ENCODE results near the gene ZNF324. TPM values are rescaled to one million over a fixed set of nuclear protein-coding genes. Genes with fewer than 3 reads are reported as not detected.
A peak's percentile ranks its signal among the peaks of the same experiment; 100 is the strongest.

Gene ZNF324
- total and polyA plus RNA-seq, 9 of the 15 experiments (the other 6 are each of a cell fraction or from before 2014, with no cell fraction given), result 0.92 to 16.4 (median 5.3) TPM

DNA sequence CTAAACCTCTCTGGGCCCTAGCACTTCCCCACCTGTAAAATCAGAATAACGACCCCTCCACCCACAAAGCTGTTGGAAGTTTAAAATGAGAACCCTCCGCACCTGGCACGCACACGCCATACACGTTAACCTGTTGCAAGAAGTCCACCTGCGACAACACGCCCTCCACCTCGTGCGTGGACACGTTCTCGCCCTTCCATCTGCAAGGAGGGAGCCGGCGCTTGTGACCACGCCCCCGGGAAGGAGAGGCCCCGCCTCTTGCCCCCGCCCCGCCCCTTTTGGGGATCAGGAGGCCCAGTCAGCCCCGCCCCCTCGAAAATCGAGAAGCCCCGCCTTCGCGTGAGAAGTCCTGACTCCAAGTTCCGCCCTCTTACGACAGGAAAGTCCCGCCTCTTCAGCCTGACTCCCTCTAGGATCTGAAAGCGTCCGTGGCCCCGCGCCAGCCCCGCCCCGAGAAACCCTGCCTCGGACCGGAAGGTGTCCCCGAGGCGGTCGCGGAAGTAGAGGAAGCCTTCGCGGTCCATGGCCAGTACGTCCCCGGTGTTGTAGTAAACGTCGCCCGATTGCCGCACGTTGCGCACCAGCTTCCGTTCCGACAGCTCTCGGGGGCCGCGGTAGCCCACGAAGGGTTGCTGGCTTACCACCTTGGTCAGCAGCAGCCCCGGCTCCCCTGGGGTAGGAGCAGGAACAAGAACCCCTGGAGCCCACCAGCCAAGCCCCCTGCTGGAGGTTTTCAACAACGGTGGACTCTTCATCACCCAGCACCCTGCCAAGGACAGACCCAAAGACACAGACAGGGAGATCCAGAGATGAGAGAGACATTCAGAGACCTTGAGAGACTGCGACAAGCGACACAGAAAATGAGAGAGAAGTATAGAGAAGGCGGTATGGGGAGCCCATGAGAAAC lies 32.4 kb downstream of the ZNF324 start (continued):
- TF ChIP-seq, protein P1, sequence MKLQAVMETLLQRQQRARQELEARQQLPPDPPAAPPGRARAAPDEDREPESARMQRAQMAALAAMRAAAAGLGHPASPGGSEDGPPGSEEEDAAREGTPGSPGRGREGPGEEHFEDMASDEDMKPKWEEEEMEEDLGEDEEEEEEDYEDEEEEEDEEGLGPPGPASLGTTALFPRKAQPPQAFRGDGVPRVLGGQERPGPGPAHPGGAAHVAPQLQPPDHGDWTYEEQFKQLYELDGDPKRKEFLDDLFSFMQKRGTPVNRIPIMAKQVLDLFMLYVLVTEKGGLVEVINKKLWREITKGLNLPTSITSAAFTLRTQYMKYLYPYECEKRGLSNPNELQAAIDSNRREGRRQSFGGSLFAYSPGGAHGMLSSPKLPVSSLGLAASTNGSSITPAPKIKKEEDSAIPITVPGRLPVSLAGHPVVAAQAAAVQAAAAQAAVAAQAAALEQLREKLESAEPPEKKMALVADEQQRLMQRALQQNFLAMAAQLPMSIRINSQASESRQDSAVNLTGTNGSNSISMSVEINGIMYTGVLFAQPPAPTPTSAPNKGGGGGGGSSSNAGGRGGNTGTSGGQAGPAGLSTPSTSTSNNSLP (IDR thresholded peaks at IDR 0.05; ENCODE audit: borderline replicate concordance, low read depth, low read length), result no peak
- TF ChIP-seq ZNF217 (CRISPR knock-in tag; IDR thresholded peaks at IDR 0.05) (no peak), ZNF134 (CRISPR knock-in tag; conservative IDR thresholded peaks at IDR 0.05) (no peak), RAD21 (CRISPR knock-in tag; conservative IDR thresholded peaks at IDR 0.05 in 1 of 2, IDR thresholded peaks at IDR 0.05 in 1 of 2) (peak in 1 of 2 experiments; percentile 28; a peak in 1 of 4 replicates), FOXJ3 (CRISPR knock-in tag; IDR thresholded peaks at IDR 0.05) (no peak), HNRNPLL (IDR thresholded peaks at IDR 0.05; ENCODE audit: low read depth, low read length, poor library complexity, severe bottlenecking) (peak; percentile 95), ZNF589 (CRISPR knock-in tag; IDR thresholded peaks at IDR 0.05; ENCODE audit: low read depth) (no peak), TCF7 (IDR thresholded peaks at IDR 0.05; ENCODE audit: borderline replicate concordance) (peak; percentile 83; the same call in 1 of the 2 replicates), PHTF2 (CRISPR knock-in tag; IDR thresholded peaks at IDR 0.05) (no peak), CREBBP (IDR thresholded peaks at IDR 0.05; ENCODE audit: low read depth, low read length) (no peak), PRMT5 (CRISPR knock-in tag; IDR thresholded peaks at IDR 0.05) (no peak)
- TF ChIP-seq, protein P2, sequence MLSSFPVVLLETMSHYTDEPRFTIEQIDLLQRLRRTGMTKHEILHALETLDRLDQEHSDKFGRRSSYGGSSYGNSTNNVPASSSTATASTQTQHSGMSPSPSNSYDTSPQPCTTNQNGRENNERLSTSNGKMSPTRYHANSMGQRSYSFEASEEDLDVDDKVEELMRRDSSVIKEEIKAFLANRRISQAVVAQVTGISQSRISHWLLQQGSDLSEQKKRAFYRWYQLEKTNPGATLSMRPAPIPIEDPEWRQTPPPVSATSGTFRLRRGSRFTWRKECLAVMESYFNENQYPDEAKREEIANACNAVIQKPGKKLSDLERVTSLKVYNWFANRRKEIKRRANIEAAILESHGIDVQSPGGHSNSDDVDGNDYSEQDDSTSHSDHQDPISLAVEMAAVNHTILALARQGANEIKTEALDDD (IDR thresholded peaks at IDR 0.05), result no peak
- TF ChIP-seq, protein P3, sequence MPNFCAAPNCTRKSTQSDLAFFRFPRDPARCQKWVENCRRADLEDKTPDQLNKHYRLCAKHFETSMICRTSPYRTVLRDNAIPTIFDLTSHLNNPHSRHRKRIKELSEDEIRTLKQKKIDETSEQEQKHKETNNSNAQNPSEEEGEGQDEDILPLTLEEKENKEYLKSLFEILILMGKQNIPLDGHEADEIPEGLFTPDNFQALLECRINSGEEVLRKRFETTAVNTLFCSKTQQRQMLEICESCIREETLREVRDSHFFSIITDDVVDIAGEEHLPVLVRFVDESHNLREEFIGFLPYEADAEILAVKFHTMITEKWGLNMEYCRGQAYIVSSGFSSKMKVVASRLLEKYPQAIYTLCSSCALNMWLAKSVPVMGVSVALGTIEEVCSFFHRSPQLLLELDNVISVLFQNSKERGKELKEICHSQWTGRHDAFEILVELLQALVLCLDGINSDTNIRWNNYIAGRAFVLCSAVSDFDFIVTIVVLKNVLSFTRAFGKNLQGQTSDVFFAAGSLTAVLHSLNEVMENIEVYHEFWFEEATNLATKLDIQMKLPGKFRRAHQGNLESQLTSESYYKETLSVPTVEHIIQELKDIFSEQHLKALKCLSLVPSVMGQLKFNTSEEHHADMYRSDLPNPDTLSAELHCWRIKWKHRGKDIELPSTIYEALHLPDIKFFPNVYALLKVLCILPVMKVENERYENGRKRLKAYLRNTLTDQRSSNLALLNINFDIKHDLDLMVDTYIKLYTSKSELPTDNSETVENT (CRISPR knock-in tag; IDR thresholded peaks at IDR 0.05), result no peak
- TF ChIP-seq, protein P4, sequence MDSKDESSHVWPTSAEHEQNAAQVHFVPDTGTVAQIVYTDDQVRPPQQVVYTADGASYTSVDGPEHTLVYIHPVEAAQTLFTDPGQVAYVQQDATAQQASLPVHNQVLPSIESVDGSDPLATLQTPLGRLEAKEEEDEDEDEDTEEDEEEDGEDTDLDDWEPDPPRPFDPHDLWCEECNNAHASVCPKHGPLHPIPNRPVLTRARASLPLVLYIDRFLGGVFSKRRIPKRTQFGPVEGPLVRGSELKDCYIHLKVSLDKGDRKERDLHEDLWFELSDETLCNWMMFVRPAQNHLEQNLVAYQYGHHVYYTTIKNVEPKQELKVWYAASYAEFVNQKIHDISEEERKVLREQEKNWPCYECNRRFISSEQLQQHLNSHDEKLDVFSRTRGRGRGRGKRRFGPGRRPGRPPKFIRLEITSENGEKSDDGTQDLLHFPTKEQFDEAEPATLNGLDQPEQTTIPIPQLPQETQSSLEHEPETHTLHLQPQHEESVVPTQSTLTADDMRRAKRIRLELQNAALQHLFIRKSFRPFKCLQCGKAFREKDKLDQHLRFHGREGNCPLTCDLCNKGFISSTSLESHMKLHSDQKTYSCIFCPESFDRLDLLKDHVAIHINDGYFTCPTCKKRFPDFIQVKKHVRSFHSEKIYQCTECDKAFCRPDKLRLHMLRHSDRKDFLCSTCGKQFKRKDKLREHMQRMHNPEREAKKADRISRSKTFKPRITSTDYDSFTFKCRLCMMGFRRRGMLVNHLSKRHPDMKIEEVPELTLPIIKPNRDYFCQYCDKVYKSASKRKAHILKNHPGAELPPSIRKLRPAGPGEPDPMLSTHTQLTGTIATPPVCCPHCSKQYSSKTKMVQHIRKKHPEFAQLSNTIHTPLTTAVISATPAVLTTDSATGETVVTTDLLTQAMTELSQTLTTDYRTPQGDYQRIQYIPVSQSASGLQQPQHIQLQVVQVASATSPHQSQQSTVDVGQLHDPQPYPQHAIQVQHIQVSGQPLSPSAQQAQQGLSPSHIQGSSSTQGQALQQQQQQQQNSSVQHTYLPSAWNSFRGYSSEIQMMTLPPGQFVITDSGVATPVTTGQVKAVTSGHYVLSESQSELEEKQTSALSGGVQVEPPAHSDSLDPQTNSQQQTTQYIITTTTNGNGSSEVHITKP (IDR thresholded peaks at IDR 0.05; ENCODE audit: partially characterized antibody), result peak; percentile 38
- TF ChIP-seq, protein P5, sequence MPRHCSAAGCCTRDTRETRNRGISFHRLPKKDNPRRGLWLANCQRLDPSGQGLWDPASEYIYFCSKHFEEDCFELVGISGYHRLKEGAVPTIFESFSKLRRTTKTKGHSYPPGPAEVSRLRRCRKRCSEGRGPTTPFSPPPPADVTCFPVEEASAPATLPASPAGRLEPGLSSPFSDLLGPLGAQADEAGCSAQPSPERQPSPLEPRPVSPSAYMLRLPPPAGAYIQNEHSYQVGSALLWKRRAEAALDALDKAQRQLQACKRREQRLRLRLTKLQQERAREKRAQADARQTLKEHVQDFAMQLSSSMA (CRISPR knock-in tag; IDR thresholded peaks at IDR 0.05), result peak; percentile 95

Data from K562 (cell line).